ENCODE data around the gene ZNF787.

- TF ChIP-seq EZH2phosphoT487 (IDR thresholded peaks at IDR 0.05; ENCODE audit: borderline replicate concordance, low read depth) (no peak), CTCF (IDR thresholded peaks at IDR 0.05) (no peak), FOSL2 (IDR thresholded peaks at IDR 0.05; ENCODE audit: borderline replicate concordance, low read depth) (no peak), YY1 (IDR thresholded peaks at IDR 0.05; ENCODE audit: low read depth) (no peak)
Measured at GRCh38 chr19:56162258-56162657, 41.2 kb upstream of the ZNF787 start.

Data from SK-N-SH (cell line).